HG03064 (cell line): ENCODE results near the gene BAZ2A.
"Not testable (repeated sequence)": the region's sequence is repeated elsewhere in the genome, so short reads cannot be mapped to it uniquely, and the experiment has no call there.

Source experiments
- ATAC-seq: cut with Tn5 transposase; IDR thresholded peaks from one replicate; pipeline ENCODE4 v1.9.1; 2021; ENCODE audit warnings: low read depth; ENCODE audit not compliant: unreplicated experiment

BAZ2A gene

DNA sequence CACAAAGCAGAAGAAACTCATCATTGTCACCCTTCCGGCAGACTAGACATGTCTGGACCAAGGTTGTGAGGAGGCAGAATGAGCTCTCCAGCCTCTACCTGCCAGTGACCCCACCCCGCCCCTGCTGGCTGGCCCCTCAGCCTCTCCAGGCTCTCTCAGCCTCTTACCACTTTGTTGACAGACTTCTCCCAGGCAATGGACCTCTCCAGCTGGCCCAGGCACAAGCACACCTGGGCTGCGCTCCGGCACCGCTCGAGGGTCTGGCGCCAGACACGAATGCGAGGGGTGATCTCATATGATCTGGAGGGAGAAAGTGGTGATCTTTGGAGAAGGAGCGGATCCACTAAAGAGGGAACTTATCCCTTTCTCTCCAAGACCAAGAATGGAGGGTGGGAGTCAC is 30.3 kb downstream of the BAZ2A start:
- ATAC-seq: no peak

GRCh38 chr12:56599041-56599440 is 31.1 kb downstream of the BAZ2A start:
- ATAC-seq: no peak

DNA sequence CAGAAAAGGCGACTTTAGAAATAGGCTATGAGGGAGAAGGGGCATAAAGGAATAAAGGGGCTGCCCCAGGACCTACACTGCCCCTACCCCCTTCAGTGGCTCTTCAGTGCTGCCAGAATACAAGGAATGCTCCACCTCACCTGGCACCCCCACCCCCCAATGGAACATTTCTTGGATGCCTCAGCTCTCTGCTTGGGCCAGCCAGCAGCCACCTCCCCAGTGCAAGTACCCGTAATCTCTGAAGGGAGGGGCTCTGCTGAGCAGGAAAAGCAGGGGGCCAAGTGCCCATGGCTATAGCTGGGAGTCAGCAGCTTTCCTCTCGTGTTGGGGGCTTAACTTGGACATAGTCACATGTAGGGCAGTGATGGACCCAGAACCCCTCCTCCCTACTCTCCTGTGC is 33.3 kb downstream of the BAZ2A start:
- ATAC-seq: no peak

DNA sequence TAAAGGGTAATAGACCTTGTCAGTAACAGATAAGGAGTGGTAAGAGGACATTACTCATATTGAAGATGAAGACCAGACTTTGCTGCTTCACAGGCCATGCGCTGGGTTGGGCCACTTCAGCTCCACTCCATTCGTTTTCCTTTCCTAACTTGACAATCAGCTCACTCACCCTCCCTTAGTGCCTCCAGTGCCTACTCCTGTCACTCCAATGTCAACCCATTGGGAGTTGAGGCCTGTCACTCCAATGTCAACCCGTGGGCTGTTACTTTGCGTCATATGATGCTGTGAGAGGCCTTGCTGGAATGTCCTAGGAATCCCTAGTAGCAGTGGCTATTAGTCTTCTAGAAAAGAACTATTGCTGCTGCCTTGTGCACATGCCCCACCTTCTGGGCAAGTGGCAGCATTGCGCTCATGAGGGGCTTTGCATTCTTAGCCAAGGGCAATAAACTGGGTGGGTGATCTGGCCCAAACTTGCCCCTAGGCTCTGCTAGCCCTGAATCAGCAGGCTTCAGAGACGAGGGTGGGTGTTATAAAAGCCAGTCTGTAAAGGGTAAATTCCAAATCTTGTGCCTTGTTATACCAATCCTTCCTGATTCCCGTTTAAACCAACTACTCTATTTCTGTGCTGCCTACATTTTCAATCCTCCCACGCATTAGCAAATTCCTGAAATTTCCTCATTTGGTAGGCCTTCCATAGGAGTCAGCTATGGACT is 36.1 kb downstream of the BAZ2A start:
- no peak for ATAC-seq

DNA sequence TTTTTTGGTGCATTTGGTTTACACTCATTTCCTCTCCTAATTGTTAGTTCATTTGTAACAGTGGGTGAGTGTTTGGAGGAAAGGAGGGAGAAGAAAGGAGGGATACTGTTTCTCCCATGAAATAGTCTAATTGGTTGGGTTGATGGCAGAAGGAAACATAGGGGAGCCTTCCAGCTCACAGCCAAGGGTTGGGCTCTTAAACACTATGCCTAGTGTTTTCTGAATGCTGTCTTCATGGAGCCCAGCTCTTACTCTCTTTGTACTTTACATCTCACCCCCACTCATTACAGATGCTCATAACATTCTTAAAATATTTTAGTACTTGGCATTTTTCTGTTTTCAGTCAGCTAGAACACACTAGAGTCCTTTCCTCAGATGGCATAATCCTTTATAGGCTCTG is 38.2 kb downstream of the BAZ2A start:
- ATAC-seq: no peak

DNA sequence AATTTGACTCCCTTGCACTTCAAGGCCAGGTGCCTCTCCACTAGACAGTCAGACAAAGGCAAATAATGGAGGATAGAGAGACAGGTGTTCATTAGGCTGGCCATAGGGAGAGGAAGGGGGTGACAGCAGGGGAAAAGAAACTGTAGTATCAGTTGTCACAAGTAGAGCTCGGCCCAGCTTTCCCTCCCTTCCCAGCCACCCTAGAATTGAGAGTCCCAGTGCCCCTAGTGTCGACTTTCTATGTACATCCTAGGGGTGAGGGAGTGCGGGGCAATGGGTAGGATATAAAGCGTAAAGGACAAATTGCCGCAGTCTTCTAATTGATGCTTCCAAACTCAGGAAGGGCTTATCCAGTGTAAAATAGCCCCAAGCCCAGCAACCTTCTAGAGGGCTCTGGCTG is 39.0 kb downstream of the BAZ2A start:
- no peak for ATAC-seq

DNA sequence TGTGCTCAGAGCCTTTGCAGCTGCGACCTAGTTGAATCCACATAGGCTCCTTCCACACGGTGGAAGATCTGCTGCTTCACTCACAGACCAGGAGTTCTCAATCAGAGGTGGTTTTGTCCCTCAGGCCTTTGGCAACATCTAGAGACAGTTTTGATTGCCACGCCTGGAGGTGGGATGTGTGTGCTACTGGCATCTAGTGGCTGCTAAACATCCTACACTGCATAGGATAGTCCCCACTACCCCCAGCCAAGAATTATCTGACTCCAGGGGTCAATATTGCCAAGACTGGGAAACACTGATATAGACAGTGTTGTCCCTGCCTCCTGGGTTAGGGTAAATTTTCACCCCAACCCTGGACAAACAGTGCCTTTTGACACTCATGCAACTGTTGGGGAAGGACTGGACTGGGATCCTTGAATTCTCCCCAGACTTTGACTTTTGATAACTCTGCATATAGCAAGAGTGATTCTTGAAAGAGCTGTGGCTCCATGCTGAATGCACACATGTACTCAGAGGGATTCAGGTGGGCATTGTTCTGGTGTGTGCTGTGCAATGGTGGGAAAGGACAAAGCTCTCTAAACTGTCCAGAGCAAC is 39.8 kb downstream of the BAZ2A start:
- no peak for ATAC-seq

DNA sequence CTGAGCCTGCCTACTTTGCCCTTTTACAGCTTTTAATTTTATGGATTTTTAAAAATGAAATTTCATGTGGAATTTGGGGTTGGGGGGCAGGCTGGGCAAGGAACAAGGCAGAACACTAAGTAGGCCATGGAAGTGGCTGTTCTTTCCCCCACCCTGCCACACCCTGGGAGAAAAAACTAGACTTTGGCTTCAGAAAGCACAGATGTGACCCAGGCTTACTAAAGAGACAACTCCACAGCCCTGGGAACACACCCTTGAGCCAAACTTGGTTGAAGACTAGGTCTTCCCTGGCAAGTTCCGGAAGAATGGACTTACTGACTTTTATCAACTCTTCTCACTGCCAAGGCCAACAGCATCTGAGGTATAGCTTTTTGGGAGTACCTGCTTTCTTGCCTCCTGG is 40.3 kb downstream of the BAZ2A start:
- no peak for ATAC-seq

DNA sequence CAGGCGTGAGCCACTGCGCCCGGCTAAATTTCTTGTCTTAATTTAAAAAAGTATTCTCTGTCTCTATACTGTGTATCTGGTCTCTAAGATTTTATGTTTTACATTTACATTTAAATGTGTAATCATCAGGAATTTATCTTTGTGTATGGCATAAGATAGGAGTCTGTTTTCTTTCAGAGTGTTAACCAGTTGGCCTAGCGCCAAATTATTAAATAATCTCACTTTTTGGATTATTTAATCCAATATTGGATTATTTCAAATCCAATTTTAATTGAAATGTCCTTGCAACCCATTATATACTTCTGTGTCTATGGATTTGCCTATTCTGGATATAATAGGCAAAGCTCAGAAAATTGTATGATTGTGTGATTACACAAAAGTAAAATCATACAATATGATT is 45.0 kb downstream of the BAZ2A start:
- ATAC-seq: no peak

DNA sequence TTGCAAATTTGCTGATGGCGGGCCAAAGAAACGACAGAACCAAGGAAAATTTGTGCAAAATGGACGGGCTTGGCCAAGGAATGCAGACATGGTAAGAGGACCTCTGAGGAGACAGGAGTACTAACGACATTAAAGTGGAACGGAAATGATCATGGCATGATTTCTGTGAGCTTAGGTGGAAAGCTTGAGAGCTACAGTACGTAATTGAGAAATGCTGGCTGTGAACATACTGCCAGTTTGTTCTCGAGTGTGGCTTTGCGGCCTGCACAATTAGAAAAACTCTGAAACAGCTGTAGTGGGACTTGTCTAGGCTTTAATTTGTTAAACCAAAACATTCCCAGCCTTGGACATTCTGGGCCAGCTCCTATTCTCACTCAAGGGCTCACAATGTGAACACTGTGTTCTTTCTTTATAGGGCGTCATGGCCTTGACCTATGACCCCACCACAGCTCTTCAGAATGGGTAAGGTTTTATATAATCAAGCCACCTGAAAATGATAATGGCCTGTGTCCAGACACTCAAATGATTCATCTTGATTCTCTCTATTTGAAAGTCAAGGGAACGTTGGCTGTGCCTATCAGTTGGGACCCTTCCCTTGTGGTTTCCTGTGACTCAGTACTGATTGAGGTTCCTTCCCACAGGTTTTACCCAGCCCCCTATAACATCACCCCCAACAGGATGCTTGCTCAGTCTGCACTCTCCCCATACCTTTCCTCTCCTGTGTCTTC is 48.5 kb downstream of the BAZ2A start:
- ATAC-seq: no peak

DNA sequence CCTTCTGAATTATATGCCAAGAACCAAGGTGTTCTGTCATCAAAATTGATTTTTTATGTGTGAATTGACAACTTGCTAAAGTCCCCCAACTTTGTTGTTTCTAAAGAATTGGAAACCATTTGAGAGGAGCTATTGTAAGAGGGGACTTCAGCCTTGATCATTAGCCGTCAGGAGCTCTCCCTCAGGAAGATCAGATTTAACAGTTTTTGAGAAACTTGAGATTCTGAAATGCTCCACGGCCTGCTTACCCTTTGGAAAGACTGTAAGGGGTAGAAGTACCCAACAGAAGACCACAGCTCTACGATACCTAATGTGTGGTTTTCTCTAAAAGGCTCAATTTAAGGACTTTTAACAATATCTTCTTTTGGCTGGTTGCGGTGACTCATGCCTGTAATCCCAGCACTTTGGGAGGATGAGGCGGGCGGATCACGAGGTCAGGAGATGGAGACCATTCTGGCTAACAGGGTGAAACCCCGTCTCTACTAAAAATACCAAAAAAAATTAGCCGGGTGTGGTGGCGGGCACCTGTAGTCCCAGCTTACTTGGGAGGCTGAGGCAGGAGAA is 51.1 kb downstream of the BAZ2A start:
- ATAC-seq: no peak

GRCh38 chr12:56577248-56577647 is 52.9 kb downstream of the BAZ2A start:
- not testable (repeated sequence) for ATAC-seq

GRCh38 chr12:56574210-56574609 is 55.9 kb downstream of the BAZ2A start:
- ATAC-seq: no peak

GRCh38 chr12:56572288-56572687 is 57.8 kb downstream of the BAZ2A start:
- ATAC-seq: no peak

GRCh38 chr12:56571121-56571520 is 59.0 kb downstream of the BAZ2A start:
- no peak for ATAC-seq

GRCh38 chr12:56568146-56568545 is 62.0 kb downstream of the BAZ2A start:
- ATAC-seq: no peak

DNA sequence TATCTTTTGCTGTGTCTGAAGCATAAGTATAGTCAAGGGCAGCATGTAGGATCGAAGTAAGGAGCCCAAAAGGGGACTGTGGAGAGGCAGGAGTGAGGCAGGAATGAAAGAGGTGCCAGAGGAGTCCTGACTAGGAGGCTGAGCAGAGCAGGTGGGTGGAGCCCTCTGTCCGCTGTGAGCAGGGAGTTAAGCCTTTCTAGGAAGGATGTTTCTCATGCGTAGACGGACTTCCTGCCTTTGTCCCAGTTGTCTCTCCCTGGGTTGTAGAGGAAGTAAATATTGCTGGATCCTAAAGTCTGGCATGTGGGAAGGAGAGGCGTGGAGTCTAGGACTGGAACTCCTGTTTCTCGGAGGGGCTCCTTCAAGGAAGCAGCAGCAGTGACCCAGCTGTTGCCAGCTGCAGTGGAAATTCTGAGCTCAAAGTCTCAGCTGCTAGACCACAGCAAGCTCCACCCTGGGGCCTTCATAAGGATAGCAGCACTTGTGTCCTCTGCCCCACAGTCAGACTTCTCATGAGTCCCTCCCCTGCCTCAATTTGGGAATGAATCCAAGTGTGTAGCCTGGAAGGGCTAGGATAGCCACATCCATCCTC is 64.5 kb downstream of the BAZ2A start:
- ATAC-seq: no peak

- no peak for ATAC-seq
Measured at GRCh38 chr12:56551070-56551469, 79.1 kb downstream of the BAZ2A start.

DNA sequence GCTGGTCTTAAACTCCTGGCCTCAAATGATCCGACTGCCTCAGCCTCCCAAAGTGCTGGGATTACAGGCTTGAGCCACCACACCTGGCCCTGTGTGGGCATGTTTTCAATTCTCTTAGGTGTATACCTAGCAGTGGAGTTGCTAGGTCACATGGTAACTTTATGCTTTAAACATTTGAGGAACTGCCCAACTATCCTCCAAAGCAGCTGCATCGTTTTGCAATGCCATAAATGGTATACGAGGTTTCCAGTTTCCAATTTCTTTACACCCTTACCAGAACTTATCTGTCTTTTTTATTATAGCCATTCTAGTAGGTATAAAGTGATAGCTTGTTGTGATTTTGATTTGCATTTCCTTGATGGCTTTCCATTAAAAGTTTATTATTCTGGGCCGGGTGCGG is 83.4 kb downstream of the BAZ2A start:
- no peak for ATAC-seq
